HepG2 (cell line): ENCODE data around the gene SLC2A2. TPM values are rescaled to one million over a fixed set of nuclear protein-coding genes. Genes with fewer than 3 reads are reported as not detected.

ENCODE experiments used
- BCL3 ChIP-seq: sonication (generic); formaldehyde crosslinking; IDR thresholded peaks from 2 replicates; pipeline ENCODE4 v1.5.1; 2020; ENCODE audit warnings: mild to moderate bottlenecking, missing genetic modification reagents, moderate library complexity
- GATA4 ChIP-seq: sonication (generic); IDR thresholded peaks from 2 replicates; pipeline ENCODE4 v1.6.1; 2016; ENCODE audit warnings: antibody characterized with exemption, low read depth, borderline replicate concordance
- GRHL1 ChIP-seq: sonication (generic); formaldehyde crosslinking; conservative IDR thresholded peaks from 2 replicates; pipeline ENCODE4 v1.8.0; 2022; ENCODE audit warnings: missing genetic modification reagents
- KDM6A ChIP-seq: IDR thresholded peaks from 2 replicates; pipeline ENCODE4 v1.6.1; 2016; ENCODE audit warnings: low read depth
- MXD4 ChIP-seq: IDR thresholded peaks from 2 replicates; pipeline ENCODE4 v1.6.1; 2016; ENCODE audit warnings: mild to moderate bottlenecking, missing biosample characterization, missing genetic modification reagents
- SIX4 ChIP-seq: sonication (generic); formaldehyde crosslinking; IDR thresholded peaks from 2 replicates; pipeline ENCODE4 v1.4.0; 2020; ENCODE audit warnings: missing genetic modification reagents
- ZNF180 ChIP-seq: sonication (generic); formaldehyde crosslinking; IDR thresholded peaks from 2 replicates; pipeline ENCODE4 v1.4.0; 2020; ENCODE audit warnings: low read depth, missing genetic modification reagents, borderline replicate concordance
- ZNF20 ChIP-seq: sonication (generic); formaldehyde crosslinking; IDR thresholded peaks from 2 replicates; pipeline ENCODE4 v1.4.0; 2020; ENCODE audit warnings: mild to moderate bottlenecking, moderate library complexity, missing genetic modification reagents
- ZNF629 ChIP-seq: sonication (generic); formaldehyde crosslinking; conservative IDR thresholded peaks from 2 replicates; pipeline ENCODE4 v1.5.0; 2020; ENCODE audit warnings: missing genetic modification reagents
- polyA plus RNA-seq, 8 experiments: library from polyadenylated mRNA; depleted of rRNA in 3 of 8; stranded (reverse) in 7 of 8; unstranded in 1 of 8; fragments of >200 nt; fragmentation: Illumina TruSeq in 4 of 8; extraction: Trizol in 4 of 8; gene quantifications; 2 replicates each; pipeline versions ENCODE4 v1.2.1 to v1.2.3, GENCODE V29; 2011 to 2016; ENCODE audit warnings: low read depth in 4 of 8, missing spikeins in 1 of 8, mixed read lengths in 1 of 8; ENCODE audit not compliant: insufficient read depth in 1 of 8
- total RNA-seq, 5 experiments: library from RNA; depleted of rRNA; stranded (reverse); fragments of >200 nt; fragmentation: Illumina TruSeq; extraction: Trizol; gene quantifications; 2 replicates each; pipeline ENCODE4 v1.2.3, GENCODE V29; 2016; ENCODE audit warnings: low read depth in 1 of 5
- TF ChIP-seq, protein P1 (sequence below): IDR thresholded peaks from 2 replicates; pipeline ENCODE4 v1.4.0; 2020; ENCODE audit warnings: mild to moderate bottlenecking, missing genetic modification reagents
- TF ChIP-seq, protein P2 (sequence below), 2 experiments: sonication (generic) in 1 of 2; formaldehyde crosslinking in 1 of 2; IDR thresholded peaks; 2 replicates each; pipeline versions ENCODE4 v1.6.1 to v1.9.0; 2014 to 2022; ENCODE audit warnings: antibody characterized with exemption in 1 of 2, borderline replicate concordance in 1 of 2, inconsistent platforms in 1 of 2, low read depth in 1 of 2, missing genetic modification reagents in 1 of 2
- TF ChIP-seq, protein P3 (sequence below): IDR thresholded peaks from 2 replicates; pipeline ENCODE4 v1.6.1; 2018; ENCODE audit warnings: missing genetic modification reagents, mild to moderate bottlenecking, missing compliant biosample characterization

The SLC2A2 gene
- total and polyA plus RNA-seq, 2 of the 13 experiments (the other 11 are each of a cell fraction or from before 2014, with no cell fraction given), result 19.5 to 23.2 TPM

DNA sequence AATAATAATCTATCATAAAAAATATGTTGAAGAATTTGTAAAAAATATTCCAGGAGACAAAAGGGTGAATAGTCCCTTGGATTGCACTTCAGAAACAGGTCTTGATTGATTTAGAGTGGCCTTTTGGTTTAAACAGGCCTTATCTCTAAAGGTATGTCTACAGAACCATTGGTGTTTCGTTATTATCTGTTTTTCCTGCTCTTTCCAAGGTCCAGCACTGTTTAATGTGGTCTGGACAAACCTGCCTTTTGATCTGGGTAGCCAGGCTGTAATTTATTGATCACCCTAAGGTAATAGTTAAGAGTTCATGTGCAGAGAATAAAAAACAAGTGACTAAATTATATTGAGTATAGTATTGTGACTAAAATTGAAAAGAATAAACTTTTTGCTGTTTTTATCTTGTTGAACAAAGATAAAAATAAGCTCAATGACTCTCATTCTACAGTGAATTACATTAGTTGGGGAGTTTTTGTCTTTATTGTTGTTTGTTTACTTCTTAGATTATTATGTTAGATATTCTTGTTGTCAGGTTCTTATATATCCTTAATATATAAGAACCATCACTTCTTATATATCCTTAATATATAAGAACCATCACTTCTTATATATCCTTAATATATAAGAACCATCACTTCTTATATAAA lies 25.1 kb downstream of the SLC2A2 start (continued):
- TF ChIP-seq BCL3 (no peak), ZNF20 (CRISPR knock-in tag) (no peak), ZNF629 (CRISPR knock-in tag) (peak; percentile 66), SIX4 (CRISPR knock-in tag) (peak; percentile 76; the same call in 1 of the 2 replicates), ZNF180 (no peak), GRHL1 (no peak), GATA4 (peak; percentile 99), KDM6A (CRISPR knock-in tag) (peak; percentile 86; the same call in 1 of the 2 replicates), MXD4 (no peak)
- TF ChIP-seq, protein P1, sequence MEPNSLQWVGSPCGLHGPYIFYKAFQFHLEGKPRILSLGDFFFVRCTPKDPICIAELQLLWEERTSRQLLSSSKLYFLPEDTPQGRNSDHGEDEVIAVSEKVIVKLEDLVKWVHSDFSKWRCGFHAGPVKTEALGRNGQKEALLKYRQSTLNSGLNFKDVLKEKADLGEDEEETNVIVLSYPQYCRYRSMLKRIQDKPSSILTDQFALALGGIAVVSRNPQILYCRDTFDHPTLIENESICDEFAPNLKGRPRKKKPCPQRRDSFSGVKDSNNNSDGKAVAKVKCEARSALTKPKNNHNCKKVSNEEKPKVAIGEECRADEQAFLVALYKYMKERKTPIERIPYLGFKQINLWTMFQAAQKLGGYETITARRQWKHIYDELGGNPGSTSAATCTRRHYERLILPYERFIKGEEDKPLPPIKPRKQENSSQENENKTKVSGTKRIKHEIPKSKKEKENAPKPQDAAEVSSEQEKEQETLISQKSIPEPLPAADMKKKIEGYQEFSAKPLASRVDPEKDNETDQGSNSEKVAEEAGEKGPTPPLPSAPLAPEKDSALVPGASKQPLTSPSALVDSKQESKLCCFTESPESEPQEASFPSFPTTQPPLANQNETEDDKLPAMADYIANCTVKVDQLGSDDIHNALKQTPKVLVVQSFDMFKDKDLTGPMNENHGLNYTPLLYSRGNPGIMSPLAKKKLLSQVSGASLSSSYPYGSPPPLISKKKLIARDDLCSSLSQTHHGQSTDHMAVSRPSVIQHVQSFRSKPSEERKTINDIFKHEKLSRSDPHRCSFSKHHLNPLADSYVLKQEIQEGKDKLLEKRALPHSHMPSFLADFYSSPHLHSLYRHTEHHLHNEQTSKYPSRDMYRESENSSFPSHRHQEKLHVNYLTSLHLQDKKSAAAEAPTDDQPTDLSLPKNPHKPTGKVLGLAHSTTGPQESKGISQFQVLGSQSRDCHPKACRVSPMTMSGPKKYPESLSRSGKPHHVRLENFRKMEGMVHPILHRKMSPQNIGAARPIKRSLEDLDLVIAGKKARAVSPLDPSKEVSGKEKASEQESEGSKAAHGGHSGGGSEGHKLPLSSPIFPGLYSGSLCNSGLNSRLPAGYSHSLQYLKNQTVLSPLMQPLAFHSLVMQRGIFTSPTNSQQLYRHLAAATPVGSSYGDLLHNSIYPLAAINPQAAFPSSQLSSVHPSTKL, result peak; percentile 97
- TF ChIP-seq, protein P2, sequence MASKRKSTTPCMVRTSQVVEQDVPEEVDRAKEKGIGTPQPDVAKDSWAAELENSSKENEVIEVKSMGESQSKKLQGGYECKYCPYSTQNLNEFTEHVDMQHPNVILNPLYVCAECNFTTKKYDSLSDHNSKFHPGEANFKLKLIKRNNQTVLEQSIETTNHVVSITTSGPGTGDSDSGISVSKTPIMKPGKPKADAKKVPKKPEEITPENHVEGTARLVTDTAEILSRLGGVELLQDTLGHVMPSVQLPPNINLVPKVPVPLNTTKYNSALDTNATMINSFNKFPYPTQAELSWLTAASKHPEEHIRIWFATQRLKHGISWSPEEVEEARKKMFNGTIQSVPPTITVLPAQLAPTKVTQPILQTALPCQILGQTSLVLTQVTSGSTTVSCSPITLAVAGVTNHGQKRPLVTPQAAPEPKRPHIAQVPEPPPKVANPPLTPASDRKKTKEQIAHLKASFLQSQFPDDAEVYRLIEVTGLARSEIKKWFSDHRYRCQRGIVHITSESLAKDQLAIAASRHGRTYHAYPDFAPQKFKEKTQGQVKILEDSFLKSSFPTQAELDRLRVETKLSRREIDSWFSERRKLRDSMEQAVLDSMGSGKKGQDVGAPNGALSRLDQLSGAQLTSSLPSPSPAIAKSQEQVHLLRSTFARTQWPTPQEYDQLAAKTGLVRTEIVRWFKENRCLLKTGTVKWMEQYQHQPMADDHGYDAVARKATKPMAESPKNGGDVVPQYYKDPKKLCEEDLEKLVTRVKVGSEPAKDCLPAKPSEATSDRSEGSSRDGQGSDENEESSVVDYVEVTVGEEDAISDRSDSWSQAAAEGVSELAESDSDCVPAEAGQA (IDR thresholded peaks at IDR 0.05; ENCODE audit: low read depth), result no peak
- TF ChIP-seq, protein P2 (CRISPR knock-in tag; IDR thresholded peaks at IDR 0.05; ENCODE audit: borderline replicate concordance), result no peak
- TF ChIP-seq, protein P3, sequence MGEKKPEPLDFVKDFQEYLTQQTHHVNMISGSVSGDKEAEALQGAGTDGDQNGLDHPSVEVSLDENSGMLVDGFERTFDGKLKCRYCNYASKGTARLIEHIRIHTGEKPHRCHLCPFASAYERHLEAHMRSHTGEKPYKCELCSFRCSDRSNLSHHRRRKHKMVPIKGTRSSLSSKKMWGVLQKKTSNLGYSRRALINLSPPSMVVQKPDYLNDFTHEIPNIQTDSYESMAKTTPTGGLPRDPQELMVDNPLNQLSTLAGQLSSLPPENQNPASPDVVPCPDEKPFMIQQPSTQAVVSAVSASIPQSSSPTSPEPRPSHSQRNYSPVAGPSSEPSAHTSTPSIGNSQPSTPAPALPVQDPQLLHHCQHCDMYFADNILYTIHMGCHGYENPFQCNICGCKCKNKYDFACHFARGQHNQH (CRISPR knock-in tag), result 0 out of 2 replicates have a peak, but pooled peaks have one; percentile 43
